IMR-90 (cell line): ENCODE results near the gene MRPL4.

Experiments
- BHLHE40 ChIP-seq: fragments of 150-350 bp; IDR thresholded peaks from 2 replicates; pipeline ENCODE4 v1.6.1; 2016; ENCODE audit warnings: mild to moderate bottlenecking, low read depth, low read length
- FOS ChIP-seq: fragments of 150-350 bp; IDR thresholded peaks from 2 replicates; pipeline ENCODE4 v1.6.1; 2016; ENCODE audit warnings: low read depth, low read length
- MAFK ChIP-seq: IDR thresholded peaks from 2 replicates; pipeline ENCODE4 v1.6.1; 2012; ENCODE audit warnings: low read depth, low read length, improper control_type of control experiment
- MAZ ChIP-seq: IDR thresholded peaks from 2 replicates; pipeline ENCODE4 v1.6.1; 2012; ENCODE audit warnings: low read depth, mild to moderate bottlenecking, low read length, improper control_type of control experiment, moderate library complexity, borderline replicate concordance
- MXI1 ChIP-seq: IDR thresholded peaks from 2 replicates; pipeline ENCODE4 v1.6.1; 2012; ENCODE audit warnings: low read depth, mild to moderate bottlenecking, low read length, moderate library complexity, borderline replicate concordance
- POLR2A ChIP-seq: IDR thresholded peaks from 2 replicates; pipeline ENCODE4 v1.6.1; 2012; ENCODE audit warnings: mild to moderate bottlenecking, low read depth, low read length
- RAD21 ChIP-seq: IDR thresholded peaks from 2 replicates; pipeline ENCODE4 v1.6.1; 2012; ENCODE audit warnings: low read length, improper control_type of control experiment
- SMC3 ChIP-seq: fragments of 150-350 bp; IDR thresholded peaks from 2 replicates; pipeline ENCODE4 v1.6.1; 2016; ENCODE audit warnings: low read depth, mild to moderate bottlenecking, antibody characterized with exemption, low read length, moderate library complexity
- TF ChIP-seq, protein P1 (sequence below): conservative IDR thresholded peaks from 2 replicates; pipeline ENCODE4 v1.5.1; 2012; ENCODE audit warnings: mild to moderate bottlenecking, low read depth, low read length, improper control_type of control experiment
- TF ChIP-seq, protein P2 (sequence below): fragments of 150-350 bp; IDR thresholded peaks from 2 replicates; pipeline ENCODE4 v1.6.1; 2017; ENCODE audit warnings: mild to moderate bottlenecking, antibody characterized with exemption, low read length, low read depth
- TF ChIP-seq, protein P3 (sequence below): fragments of 150-350 bp; IDR thresholded peaks from 2 replicates; pipeline ENCODE4 v1.6.1; 2016; ENCODE audit warnings: low read depth, mild to moderate bottlenecking, low read length, moderate library complexity, borderline replicate concordance

DNA sequence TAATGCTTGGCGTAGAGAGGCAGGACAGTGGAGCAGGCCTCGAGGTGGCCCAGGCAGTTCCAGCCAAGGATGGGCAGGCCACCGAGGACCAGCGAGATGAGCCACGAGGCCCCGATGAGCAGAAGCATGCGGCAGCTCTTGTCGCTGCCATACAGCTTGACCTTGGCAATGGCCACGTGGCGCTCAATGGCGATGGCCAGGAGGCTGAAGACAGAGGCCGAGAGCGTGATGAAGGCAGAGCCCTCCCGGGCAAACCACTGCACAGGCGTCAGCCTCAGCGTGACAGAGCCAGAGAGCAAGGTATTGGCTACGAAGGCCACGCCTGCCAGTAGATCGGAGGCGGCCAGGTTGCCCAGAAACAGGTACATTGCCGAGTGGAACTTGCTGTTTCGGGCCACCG, 27.7 kb upstream of the MRPL4 start:
- TF ChIP-seq, protein P1, sequence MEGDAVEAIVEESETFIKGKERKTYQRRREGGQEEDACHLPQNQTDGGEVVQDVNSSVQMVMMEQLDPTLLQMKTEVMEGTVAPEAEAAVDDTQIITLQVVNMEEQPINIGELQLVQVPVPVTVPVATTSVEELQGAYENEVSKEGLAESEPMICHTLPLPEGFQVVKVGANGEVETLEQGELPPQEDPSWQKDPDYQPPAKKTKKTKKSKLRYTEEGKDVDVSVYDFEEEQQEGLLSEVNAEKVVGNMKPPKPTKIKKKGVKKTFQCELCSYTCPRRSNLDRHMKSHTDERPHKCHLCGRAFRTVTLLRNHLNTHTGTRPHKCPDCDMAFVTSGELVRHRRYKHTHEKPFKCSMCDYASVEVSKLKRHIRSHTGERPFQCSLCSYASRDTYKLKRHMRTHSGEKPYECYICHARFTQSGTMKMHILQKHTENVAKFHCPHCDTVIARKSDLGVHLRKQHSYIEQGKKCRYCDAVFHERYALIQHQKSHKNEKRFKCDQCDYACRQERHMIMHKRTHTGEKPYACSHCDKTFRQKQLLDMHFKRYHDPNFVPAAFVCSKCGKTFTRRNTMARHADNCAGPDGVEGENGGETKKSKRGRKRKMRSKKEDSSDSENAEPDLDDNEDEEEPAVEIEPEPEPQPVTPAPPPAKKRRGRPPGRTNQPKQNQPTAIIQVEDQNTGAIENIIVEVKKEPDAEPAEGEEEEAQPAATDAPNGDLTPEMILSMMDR: no peak
- TF ChIP-seq MAFK: no peak
- no peak for TF ChIP-seq POLR2A
- TF ChIP-seq MAZ: no peak
- TF ChIP-seq MXI1: no peak
- TF ChIP-seq SMC3: no peak
- no peak for TF ChIP-seq RAD21
- TF ChIP-seq BHLHE40: no peak
- TF ChIP-seq, protein P2, sequence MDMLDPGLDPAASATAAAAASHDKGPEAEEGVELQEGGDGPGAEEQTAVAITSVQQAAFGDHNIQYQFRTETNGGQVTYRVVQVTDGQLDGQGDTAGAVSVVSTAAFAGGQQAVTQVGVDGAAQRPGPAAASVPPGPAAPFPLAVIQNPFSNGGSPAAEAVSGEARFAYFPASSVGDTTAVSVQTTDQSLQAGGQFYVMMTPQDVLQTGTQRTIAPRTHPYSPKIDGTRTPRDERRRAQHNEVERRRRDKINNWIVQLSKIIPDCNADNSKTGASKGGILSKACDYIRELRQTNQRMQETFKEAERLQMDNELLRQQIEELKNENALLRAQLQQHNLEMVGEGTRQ: no peak
- TF ChIP-seq, protein P3, sequence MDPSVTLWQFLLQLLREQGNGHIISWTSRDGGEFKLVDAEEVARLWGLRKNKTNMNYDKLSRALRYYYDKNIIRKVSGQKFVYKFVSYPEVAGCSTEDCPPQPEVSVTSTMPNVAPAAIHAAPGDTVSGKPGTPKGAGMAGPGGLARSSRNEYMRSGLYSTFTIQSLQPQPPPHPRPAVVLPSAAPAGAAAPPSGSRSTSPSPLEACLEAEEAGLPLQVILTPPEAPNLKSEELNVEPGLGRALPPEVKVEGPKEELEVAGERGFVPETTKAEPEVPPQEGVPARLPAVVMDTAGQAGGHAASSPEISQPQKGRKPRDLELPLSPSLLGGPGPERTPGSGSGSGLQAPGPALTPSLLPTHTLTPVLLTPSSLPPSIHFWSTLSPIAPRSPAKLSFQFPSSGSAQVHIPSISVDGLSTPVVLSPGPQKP: no peak
- TF ChIP-seq FOS: no peak
